Right lobe of liver (tissue), 6 donors: ENCODE measurements around the gene CXorf58. TPM values are rescaled to one million over a fixed set of nuclear protein-coding genes. Genes with fewer than 3 reads are reported as not detected.
A peak's percentile ranks its signal among the peaks of the same experiment; 100 is the strongest.

Experiments used
- ATAC-seq, 4 donors: fragments of 200-7000 bp; cut with Tn5 transposase; one replicate each; pipeline ENCODE4 v1.9.1; 2020; ENCODE audit warnings: mild to moderate bottlenecking in 4 of 4, moderate library complexity in 4 of 4
- DNase-seq, 3 donors: peaks; one replicate each; pipeline ENCODE4 v3.0.0-alpha.2; 2020
- H3K27ac ChIP-seq, 3 donors: fragments of 200-600 bp; one replicate each; pipeline ENCODE4 v1.8.0; 2022
- H3K27me3 ChIP-seq, 2 donors: fragments of 200-600 bp; one replicate each; pipeline ENCODE4 v1.8.0; 2022
- H3K36me3 ChIP-seq, 4 donors: fragments of 200-600 bp; sonication (generic) in 1 of 4; one replicate each; pipeline versions ENCODE4 v1.5.1 to v1.8.0; 2017 to 2022; ENCODE audit warnings: control low read depth in 1 of 4
- H3K4me1 ChIP-seq, 4 donors: fragments of 200-600 bp; sonication (generic) in 1 of 4; one replicate each; pipeline versions ENCODE4 v1.5.1 to v1.8.0; 2017 to 2022; ENCODE audit warnings: control low read depth in 1 of 4
- H3K4me3 ChIP-seq, 3 donors: fragments of 200-600 bp; one replicate each; pipeline ENCODE4 v1.8.0; 2022
- H3K9me3 ChIP-seq, 4 donors: fragments of 200-600 bp; sonication (generic) in 1 of 4; one replicate each; pipeline versions ENCODE4 v1.5.1 to v1.8.0; 2017 to 2022; ENCODE audit warnings: control low read depth in 1 of 4
- CTCF ChIP-seq, 4 donors: fragments of 200-600 bp in 3 of 4; fragments of 450-650 bp in 1 of 4; IDR thresholded peaks; one replicate each; pipeline versions ENCODE4 v1.5.1 to v1.8.0; 2016 to 2022; ENCODE audit warnings: antibody characterized with exemption in 4 of 4, mild to moderate bottlenecking in 2 of 4
- POLR2A ChIP-seq: fragments of 450-650 bp; IDR thresholded peaks from one replicate; pipeline ENCODE4 v1.6.1; 2017; ENCODE audit warnings: antibody characterized with exemption, mild to moderate bottlenecking
- WGBS: methylation state at CpG from one replicate; pipeline ENCODE4 v1.1.6; 2018; ENCODE audit warnings: low coverage, low lambda C conversion rate; ENCODE audit not compliant: insufficient coverage; ENCODE audit errors: missing lambda C conversion rate; 5-methylcytosine and 5-hydroxymethylcytosine counted together
- intact Hi-C, 2 donors: fragments of 100-400 bp; cut with DNase I; formaldehyde crosslinking; loops; one replicate each; pipeline versions ENCODE4 v1.11.2 to v1.14.1; 2022
- total RNA-seq, 6 experiments: library from RNA; depleted of rRNA in 2 of 6; stranded (reverse); fragments of >200 nt in 2 of 6; fragmentation: NEBNext Ultra II Directional in 3 of 6; extraction: Animal tissue kit (Norgen Biotek cat#: 25700) in 3 of 6; gene quantifications; one replicate each; pipeline versions ENCODE4 v1.1.0 to v1.2.4, GENCODE V29; 2016 to 2023
- donor health status: DM: no; HTN: yes; CAD: no.
- donor health status: DM: no; HTN: no; CAD: no.
- donor health status: DM: no; HTN: no; CAD: no.
- donor health status: DM: no; HTN: yes; CAD: no.
- donor health status: DM: no; HTN: yes; CAD: no.

Gene CXorf58
- total RNA-seq, 6 experiments from 2014 or later, result not detected

- Histone ChIP-seq H3K27ac (no peak overlapping the region), H3K27me3 (no peaks in the 10 kb centered on the region), H3K4me3 (no peak overlapping the region), H3K36me3 (no peaks in the 10 kb centered on the region), H3K9me3 (no peaks in the 10 kb centered on the region), H3K4me1 (no peaks in the 10 kb centered on the region)
- TF ChIP-seq CTCF (IDR thresholded peaks at IDR 0.05), result no peak
- no peak for TF ChIP-seq POLR2A
- no peak for ATAC-seq
- DNase-seq, result no peak
- 46% methylated on average over 5 of the region's 5 CpGs for WGBS
- intact Hi-C loops, result no loop called here
Measured at GRCh38 chrX:23911126-23911835, 3.5 kb downstream of the CXorf58 start.

GRCh38 chrX:23919148-23919547, 11.3 kb downstream of the CXorf58 start:
- intact Hi-C loops, result no loop called here
- ATAC-seq (no peak), DNase-seq (no peak)
- H3K36me3 ChIP-seq, result no peaks in the 10 kb centered on the region
- 57% methylated on average over 1 of the region's 1 CpG for WGBS
- H3K9me3 ChIP-seq, result no peaks in the 10 kb centered on the region
- no peaks in the 10 kb centered on the region for H3K4me1 ChIP-seq
- H3K27me3 ChIP-seq, result no peaks in the 10 kb centered on the region
- no peak overlapping the region for H3K4me3 ChIP-seq
- no peak overlapping the region for H3K27ac ChIP-seq
- TF ChIP-seq CTCF (IDR thresholded peaks at IDR 0.05) (no peak), POLR2A (no peak)

GRCh38 chrX:23919706-23920320, 12.0 kb downstream of the CXorf58 start:
- WGBS, result 58% methylated on average over 4 of the region's 9 CpGs
- no peak for ATAC-seq
- TF ChIP-seq CTCF (IDR thresholded peaks at IDR 0.05) (peak in 2 of 4 donors; percentile 30), POLR2A (no peak)
- H3K36me3 ChIP-seq, result no peaks in the 10 kb centered on the region
- DNase-seq, result no peak
- H3K4me3 ChIP-seq, result no peak overlapping the region
- no peak overlapping the region for H3K27ac ChIP-seq
- H3K27me3 ChIP-seq, result no peaks in the 10 kb centered on the region
- H3K4me1 ChIP-seq, result no peaks in the 10 kb centered on the region
- no peaks in the 10 kb centered on the region for H3K9me3 ChIP-seq
- intact Hi-C loops, result no loop called here

- Histone ChIP-seq H3K36me3 (no peaks in the 10 kb centered on the region), H3K4me3 (no peak overlapping the region), H3K27ac (no peak overlapping the region), H3K27me3 (no peaks in the 10 kb centered on the region), H3K9me3 (no peaks in the 10 kb centered on the region), H3K4me1 (no peaks in the 10 kb centered on the region)
- intact Hi-C loops, result no loop called here
- no peak for ATAC-seq
- 76% methylated on average over 4 of the region's 4 CpGs for WGBS
- no peak for DNase-seq
- TF ChIP-seq CTCF (IDR thresholded peaks at IDR 0.05) (no peak), POLR2A (no peak)
Measured at GRCh38 chrX:23926015-23926414, 18.2 kb downstream of the CXorf58 start.
